ENCODE results near the gene PPFIA3.
"Not testable (repeated sequence)": the region's sequence is repeated elsewhere in the genome, so short reads cannot be mapped to it uniquely, and the experiment has no call there.

Gene PPFIA3

GRCh38 chr19:49126575-49126974, 7.2 kb downstream of the PPFIA3 start:
- no peak for DNase-seq

- DNase-seq = not testable (repeated sequence)
Observed at GRCh38 chr19:49127225-49127624, 7.9 kb downstream of the PPFIA3 start.

- peak; percentile 100 for DNase-seq
Observed at GRCh38 chr19:49127674-49128544, 8.6 kb downstream of the PPFIA3 start.

- DNase-seq = no peak
Observed at GRCh38 chr19:49128545-49129237, 9.3 kb downstream of the PPFIA3 start.

- DNase-seq = no peak
Observed at GRCh38 chr19:49129238-49129583, 9.9 kb downstream of the PPFIA3 start.

GRCh38 chr19:49130325-49130724, 11.0 kb downstream of the PPFIA3 start:
- DNase-seq = no peak

- DNase-seq = no peak
Observed at GRCh38 chr19:49132974-49133609, 13.7 kb downstream of the PPFIA3 start.

GRCh38 chr19:49133621-49134454, 14.5 kb downstream of the PPFIA3 start:
- DNase-seq = no peak

- DNase-seq = no peak
Observed at GRCh38 chr19:49135686-49136085, 16.3 kb downstream of the PPFIA3 start.

- no peak for DNase-seq
Observed at GRCh38 chr19:49136771-49137171, 17.4 kb downstream of the PPFIA3 start.

- no peak for DNase-seq
Observed at GRCh38 chr19:49140951-49141350, 21.6 kb downstream of the PPFIA3 start.

- DNase-seq = no peak
Observed at GRCh38 chr19:49141352-49141751, 22.0 kb downstream of the PPFIA3 start.

- peak; percentile 88 for DNase-seq
Observed at GRCh38 chr19:49142866-49143335, 23.6 kb downstream of the PPFIA3 start.

- peak; percentile 72 for DNase-seq
Observed at GRCh38 chr19:49145573-49146407, 26.4 kb downstream of the PPFIA3 start.

GRCh38 chr19:49146408-49146770, 27.0 kb downstream of the PPFIA3 start:
- DNase-seq = not testable (repeated sequence)

GRCh38 chr19:49148044-49148682, 28.8 kb downstream of the PPFIA3 start:
- DNase-seq = no peak

GRCh38 chr19:49148784-49149651, 29.7 kb downstream of the PPFIA3 start:
- peak; percentile 94 for DNase-seq

- peak; percentile 92 for DNase-seq
Observed at GRCh38 chr19:49149652-49150105, 30.3 kb downstream of the PPFIA3 start.

GRCh38 chr19:49150106-49150943, 31.0 kb downstream of the PPFIA3 start:
- DNase-seq = peak; percentile 96
